GM13977 (cell line): ENCODE data around the gene DNAH7.

Experiments used
- DNase-seq: peaks from one replicate; pipeline ENCODE4 v3.0.0; 2012; ENCODE audit warnings: low spot score
- CTCF ChIP-seq: IDR thresholded peaks from 2 replicates; pipeline ENCODE4 v1.5.1; 2012; ENCODE audit warnings: mild to moderate bottlenecking, control low read depth; ENCODE audit not compliant: insufficient read depth; ENCODE audit errors: extremely low read depth, missing control alignments
- in situ Hi-C: fragments of 300-500 bp; cut with MboI; formaldehyde crosslinking; loops from one replicate; pipeline ENCODE4 v1.12.0; 2022; ENCODE audit warnings: low sequenced_read_pairs, low pct_unique_long_range_greater_than_20kb, mixed read lengths, inconsistent platforms; ENCODE audit not compliant: unreplicated experiment

The DNAH7 gene

GRCh38 chr2:196066291-196067087, 2.1 kb downstream of the DNAH7 start:
- in situ Hi-C loops: loop anchor here (25.0 kb wide), 2 partner anchors 404 to 579 kb away; partner anchors contain the start of gene SLC39A10
- peak; percentile 50 for TF ChIP-seq CTCF
- peak; percentile 44 for DNase-seq

- in situ Hi-C loops: loop anchor here (25.0 kb wide), 2 partner anchors 401 to 576 kb away; partner anchors contain the start of gene SLC39A10
These were observed 4.9 kb downstream of the DNAH7 start for GRCh38 chr2:196063773-196064172.

GRCh38 chr2:196059491-196059960, 9.1 kb downstream of the DNAH7 start:
- in situ Hi-C loops: loop anchor here (25.0 kb wide), 2 partner anchors 397 to 572 kb away; partner anchors contain the start of gene SLC39A10
- DNase-seq: no peak
- no peak for TF ChIP-seq CTCF

More at GRCh38 chr2:196063773-196064172, 4.9 kb downstream of the DNAH7 start:
- DNase-seq: no peak
- no peak for TF ChIP-seq CTCF

GRCh38 chr2:196054631-196055030, 14.0 kb downstream of the DNAH7 start:
- in situ Hi-C loops: loop anchor here (25.0 kb wide), 2 partner anchors 392 to 567 kb away; partner anchors contain the start of gene SLC39A10

GRCh38 chr2:196046123-196046917, 22.3 kb downstream of the DNAH7 start:
- no peak for TF ChIP-seq CTCF
- in situ Hi-C loops: no loop called here
- no peak for DNase-seq

More at GRCh38 chr2:196054631-196055030, 14.0 kb downstream of the DNAH7 start:
- no peak for DNase-seq
- no peak for TF ChIP-seq CTCF

- DNase-seq: no peak
- no peak for TF ChIP-seq CTCF
- in situ Hi-C loops: no loop called here
These were observed 26.9 kb downstream of the DNAH7 start for GRCh38 chr2:196041786-196042185.
